Thoracic aorta (tissue), 2 donors: ENCODE data around the gene CYP4F11. TPM values are rescaled to one million over a fixed set of nuclear protein-coding genes. Genes with fewer than 3 reads are reported as not detected.

Source experiments
- ATAC-seq: fragments of 150-250 bp; one replicate; pipeline ENCODE4 v1.8.0; 2017; ENCODE audit warnings: low read depth; ENCODE audit not compliant: insufficient number of reproducible peaks, low FRiP score
- DNase-seq: peaks from one replicate; pipeline ENCODE4 v3.0.0-alpha.2; 2020; ENCODE audit warnings: low spot score
- H3K27ac ChIP-seq, 2 donors: fragments of 200-600 bp; sonication (generic); 1 replicate in 1 of 2; 2 replicates in 1 of 2; pipeline ENCODE4 v1.5.1; 2016; ENCODE audit warnings: mild to moderate bottlenecking in 2 of 2, moderate library complexity in 2 of 2
- H3K27me3 ChIP-seq: fragments of 200-600 bp; sonication (generic); replicated peaks from 2 replicates; pipeline ENCODE4 v1.6.0; 2016; ENCODE audit warnings: mild to moderate bottlenecking; ENCODE audit not compliant: insufficient read depth
- H3K36me3 ChIP-seq: fragments of 200-600 bp; sonication (generic); one replicate; pipeline ENCODE4 v1.5.1; 2016
- H3K4me1 ChIP-seq, 2 donors: fragments of 200-600 bp; sonication (generic); 1 replicate in 1 of 2; 2 replicates in 1 of 2; pipeline versions ENCODE4 v1.5.1 to v1.6.0; 2016; ENCODE audit warnings: low read depth in 2 of 2, mild to moderate bottlenecking in 1 of 2; ENCODE audit not compliant: control insufficient read depth in 1 of 2
- H3K4me3 ChIP-seq: fragments of 200-600 bp; sonication (generic); 2 replicates; pipeline ENCODE4 v1.5.1; 2016; ENCODE audit warnings: mild to moderate bottlenecking
- H3K9me3 ChIP-seq: fragments of 200-600 bp; sonication (generic); 2 replicates; pipeline ENCODE4 v1.5.1; 2016
- total RNA-seq, 2 donors: library from RNA; depleted of rRNA; stranded (reverse); fragments of >200 nt; gene quantifications; one replicate each; pipeline versions ENCODE4 v1.1.0 to v1.2.3, GENCODE V29; 2016
- TF ChIP-seq, protein P1 (sequence below): fragments of 200-600 bp; sonication (generic); IDR thresholded peaks from one replicate; pipeline ENCODE4 v1.5.1; 2019; ENCODE audit warnings: antibody characterized with exemption

Gene CYP4F11
- total RNA-seq, 2 donors from 2014 or later, result 9.6 to 12.9 TPM

DNA sequence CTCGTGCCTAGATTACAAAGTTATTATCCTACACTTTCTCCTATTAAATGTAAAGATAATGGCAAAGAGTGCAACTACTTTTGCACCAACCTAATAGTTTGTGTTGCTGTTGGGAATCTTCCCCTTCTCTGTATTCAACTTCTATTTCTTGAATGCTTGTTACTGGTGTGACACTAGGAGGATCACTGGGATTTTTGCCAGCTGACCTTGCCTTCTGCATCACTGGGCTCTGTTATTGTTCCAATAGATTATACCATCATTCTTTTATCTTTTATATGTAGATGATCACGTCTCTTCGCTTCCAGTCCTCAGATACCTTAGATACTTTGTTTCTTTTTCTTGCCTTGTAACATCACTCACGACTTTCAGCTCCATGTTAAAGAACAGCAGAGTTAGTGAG, 11.0 kb upstream of the CYP4F11 start:
- Histone ChIP-seq H3K27ac (no peak overlapping the region), H3K27me3 (peaks cover 6% of the 10 kb centered on the region), H3K4me3 (no peak overlapping the region), H3K9me3 (peaks cover 15% of the 10 kb centered on the region), H3K4me1 (no peaks in the 10 kb centered on the region), H3K36me3 (no peaks in the 10 kb centered on the region)
- no peak for DNase-seq
- no peak for ATAC-seq
- TF ChIP-seq, protein P1, sequence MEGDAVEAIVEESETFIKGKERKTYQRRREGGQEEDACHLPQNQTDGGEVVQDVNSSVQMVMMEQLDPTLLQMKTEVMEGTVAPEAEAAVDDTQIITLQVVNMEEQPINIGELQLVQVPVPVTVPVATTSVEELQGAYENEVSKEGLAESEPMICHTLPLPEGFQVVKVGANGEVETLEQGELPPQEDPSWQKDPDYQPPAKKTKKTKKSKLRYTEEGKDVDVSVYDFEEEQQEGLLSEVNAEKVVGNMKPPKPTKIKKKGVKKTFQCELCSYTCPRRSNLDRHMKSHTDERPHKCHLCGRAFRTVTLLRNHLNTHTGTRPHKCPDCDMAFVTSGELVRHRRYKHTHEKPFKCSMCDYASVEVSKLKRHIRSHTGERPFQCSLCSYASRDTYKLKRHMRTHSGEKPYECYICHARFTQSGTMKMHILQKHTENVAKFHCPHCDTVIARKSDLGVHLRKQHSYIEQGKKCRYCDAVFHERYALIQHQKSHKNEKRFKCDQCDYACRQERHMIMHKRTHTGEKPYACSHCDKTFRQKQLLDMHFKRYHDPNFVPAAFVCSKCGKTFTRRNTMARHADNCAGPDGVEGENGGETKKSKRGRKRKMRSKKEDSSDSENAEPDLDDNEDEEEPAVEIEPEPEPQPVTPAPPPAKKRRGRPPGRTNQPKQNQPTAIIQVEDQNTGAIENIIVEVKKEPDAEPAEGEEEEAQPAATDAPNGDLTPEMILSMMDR, result no peak

DNA sequence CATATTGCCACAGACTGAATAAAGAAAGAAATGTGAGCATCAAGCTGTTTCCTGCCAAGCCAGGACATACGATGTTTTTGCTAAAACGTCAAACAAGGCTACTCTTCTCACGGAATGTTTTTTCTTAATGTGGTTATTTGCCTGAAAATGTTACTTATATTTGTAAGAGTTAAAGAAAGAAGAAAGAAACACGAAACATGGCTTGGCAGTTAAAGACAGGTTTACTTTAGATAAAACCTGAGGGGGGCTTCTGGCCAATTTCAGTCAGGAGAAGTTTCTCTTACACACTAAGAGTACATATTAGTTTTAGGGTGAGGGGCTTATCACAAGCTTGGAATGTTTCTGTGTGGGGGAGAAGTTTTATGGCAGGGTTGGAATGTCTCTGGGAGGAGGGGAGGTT, 10.1 kb upstream of the CYP4F11 start:
- ATAC-seq (no peak), DNase-seq (no peak)
- Histone ChIP-seq H3K27ac (no peak overlapping the region), H3K9me3 (peaks cover 11% of the 10 kb centered on the region), H3K4me3 (no peak overlapping the region), H3K4me1 (no peaks in the 10 kb centered on the region), H3K36me3 (no peaks in the 10 kb centered on the region), H3K27me3 (peaks cover 6% of the 10 kb centered on the region)
- TF ChIP-seq, protein P1, result no peak

DNA sequence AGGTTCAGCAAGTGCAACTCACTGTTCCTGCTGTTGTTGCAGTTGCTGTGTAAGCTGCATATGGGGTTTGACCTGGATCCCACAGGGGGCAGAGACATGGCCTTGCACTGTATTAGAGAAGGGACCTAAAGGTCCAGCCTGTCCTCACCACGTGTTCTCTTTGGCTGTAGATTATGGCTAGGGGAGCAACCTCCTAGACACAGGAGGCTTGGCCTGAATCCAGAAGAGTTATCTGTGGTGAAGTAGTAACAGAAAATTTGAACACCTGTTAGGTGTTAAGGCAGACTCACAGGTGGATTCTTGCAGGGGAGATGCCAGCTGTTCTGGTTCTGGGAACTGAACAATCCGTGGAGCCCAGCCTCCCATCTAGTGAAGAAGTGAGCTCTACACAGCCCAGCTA, 3.4 kb upstream of the CYP4F11 start:
- H3K9me3 ChIP-seq, result no peaks in the 10 kb centered on the region
- H3K4me3 ChIP-seq, result no peak overlapping the region
- no peak for ATAC-seq
- no peak overlapping the region for H3K27ac ChIP-seq
- TF ChIP-seq, protein P1, result no peak
- no peaks in the 10 kb centered on the region for H3K36me3 ChIP-seq
- H3K4me1 ChIP-seq, result peaks cover 0 to 18% of the 10 kb centered on the region in 2 donors
- H3K27me3 ChIP-seq, result no peaks in the 10 kb centered on the region
- DNase-seq, result no peak

DNA sequence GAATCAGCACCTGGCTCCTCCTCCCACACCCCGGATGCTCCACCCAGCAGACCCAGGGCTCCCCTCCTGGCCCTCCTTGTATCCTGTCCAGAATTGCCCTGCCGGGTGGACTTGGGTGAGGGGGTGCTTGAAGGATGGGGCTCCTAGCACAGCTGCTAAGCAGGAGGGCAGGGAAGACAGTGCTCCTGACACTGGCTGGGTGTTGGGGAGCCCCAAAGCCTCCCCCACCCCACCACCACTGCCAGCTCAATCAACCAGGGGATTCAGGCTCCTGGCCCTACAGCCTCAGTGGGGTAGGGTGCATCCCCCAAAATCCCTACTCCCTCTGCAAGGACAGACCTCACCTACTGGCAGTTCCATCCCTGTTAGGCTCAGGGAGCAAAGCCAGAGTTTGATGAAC, 2.6 kb upstream of the CYP4F11 start:
- no peaks in the 10 kb centered on the region for H3K9me3 ChIP-seq
- H3K4me1 ChIP-seq, result peaks cover 0 to 18% of the 10 kb centered on the region in 2 donors
- no peaks in the 10 kb centered on the region for H3K27me3 ChIP-seq
- H3K4me3 ChIP-seq, result no peak overlapping the region
- no peaks in the 10 kb centered on the region for H3K36me3 ChIP-seq
- no peak overlapping the region for H3K27ac ChIP-seq
- DNase-seq, result no peak
- TF ChIP-seq, protein P1, result no peak
- ATAC-seq, result no peak

DNA sequence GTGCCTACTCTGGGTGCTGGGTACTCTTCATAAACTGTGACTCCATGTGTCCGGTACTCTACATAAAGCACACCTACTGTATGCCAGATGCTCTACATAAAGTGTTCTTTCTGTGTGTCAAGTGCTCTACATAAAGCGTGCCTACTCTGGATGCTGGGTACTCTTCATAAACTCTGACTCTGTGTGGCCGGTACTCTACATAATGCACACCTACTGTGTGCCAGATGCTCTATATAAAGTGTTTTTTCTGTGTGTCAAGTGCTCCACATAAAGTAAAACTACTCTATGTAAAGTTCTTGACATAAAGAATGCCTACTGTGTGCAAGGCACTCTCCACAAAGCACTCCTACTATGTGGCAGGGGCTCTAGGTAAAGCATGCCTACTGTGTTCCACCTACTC, 1.8 kb upstream of the CYP4F11 start:
- Histone ChIP-seq H3K27me3 (no peaks in the 10 kb centered on the region), H3K36me3 (no peaks in the 10 kb centered on the region), H3K9me3 (no peaks in the 10 kb centered on the region), H3K27ac (no peak overlapping the region), H3K4me3 (no peak overlapping the region), H3K4me1 (peaks cover 0 to 22% of the 10 kb centered on the region in 2 donors)
- no peak for ATAC-seq
- TF ChIP-seq, protein P1, result no peak
- no peak for DNase-seq
